ENCODE measurements around the gene FNDC8.
"Not testable (repeated sequence)": the region's sequence is repeated elsewhere in the genome, so short reads cannot be mapped to it uniquely, and the experiment has no call there.

FNDC8 gene

GRCh38 chr17:35095741-35096140 lies 25.7 kb upstream of the FNDC8 start:
- FAIRE-seq, result no peak

DNA sequence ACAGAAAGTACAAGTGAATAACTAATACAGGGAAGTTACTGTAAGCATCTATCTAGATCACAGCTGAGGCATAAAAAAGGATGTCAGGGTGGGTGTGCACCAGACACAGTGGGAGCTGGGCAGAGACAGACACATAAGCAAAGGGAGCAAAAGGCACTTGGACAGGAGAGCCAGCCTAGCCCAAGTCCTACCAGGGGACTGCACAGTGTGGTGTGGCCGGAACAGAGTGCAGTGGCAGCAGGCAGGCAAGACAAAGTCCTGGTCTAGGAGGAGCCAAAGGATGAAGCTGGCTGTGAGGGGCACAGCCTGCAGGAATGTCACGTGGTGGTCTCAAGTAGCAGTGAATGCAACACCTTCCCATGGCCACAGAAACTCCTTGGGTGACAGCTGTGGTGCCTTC lies 23.6 kb upstream of the FNDC8 start:
- no peak for FAIRE-seq

DNA sequence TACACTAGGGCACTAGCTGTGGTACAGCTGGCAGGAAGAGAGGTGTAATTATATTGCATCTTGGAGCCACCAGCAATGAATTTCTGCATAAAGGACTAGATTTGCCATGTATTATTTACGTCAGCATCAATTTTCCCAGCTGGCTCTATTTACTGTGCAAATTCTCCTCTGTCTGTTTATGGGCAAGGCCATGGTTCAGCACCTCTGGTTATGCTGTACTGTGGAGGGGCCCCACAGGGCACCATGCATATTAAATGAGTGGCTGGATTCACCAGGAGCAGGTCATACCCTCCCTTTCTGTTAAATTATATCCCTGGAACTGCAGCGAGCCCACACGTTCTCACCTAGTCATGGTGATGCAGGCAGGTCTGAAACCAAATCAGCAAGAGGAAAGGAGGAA lies 21.5 kb upstream of the FNDC8 start:
- no peak for FAIRE-seq

GRCh38 chr17:35101036-35101435 lies 20.4 kb upstream of the FNDC8 start:
- FAIRE-seq, result no peak

GRCh38 chr17:35101725-35102124 lies 19.7 kb upstream of the FNDC8 start:
- FAIRE-seq, result no peak

DNA sequence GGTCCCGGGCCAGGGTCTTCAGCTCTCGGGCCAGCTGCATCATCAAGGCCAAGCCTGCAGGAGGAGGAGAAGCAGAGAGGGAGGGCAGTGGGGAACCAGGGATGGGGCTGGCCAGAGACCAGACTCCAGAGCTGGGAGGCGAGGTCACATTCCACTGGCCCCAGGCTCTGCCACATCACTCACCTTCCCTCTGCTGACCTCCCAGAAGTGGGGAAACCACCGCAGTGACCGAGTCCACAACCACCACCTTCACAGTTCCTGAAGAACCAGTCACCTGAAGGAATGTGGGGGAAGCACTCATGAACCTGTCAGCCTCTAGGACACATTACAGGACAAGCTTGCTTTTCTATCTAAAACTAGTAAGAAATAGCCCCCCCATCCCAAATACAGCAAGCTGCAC lies 18.1 kb upstream of the FNDC8 start:
- no peak for FAIRE-seq

GRCh38 chr17:35104844-35105450 lies 16.5 kb upstream of the FNDC8 start:
- no peak for FAIRE-seq

DNA sequence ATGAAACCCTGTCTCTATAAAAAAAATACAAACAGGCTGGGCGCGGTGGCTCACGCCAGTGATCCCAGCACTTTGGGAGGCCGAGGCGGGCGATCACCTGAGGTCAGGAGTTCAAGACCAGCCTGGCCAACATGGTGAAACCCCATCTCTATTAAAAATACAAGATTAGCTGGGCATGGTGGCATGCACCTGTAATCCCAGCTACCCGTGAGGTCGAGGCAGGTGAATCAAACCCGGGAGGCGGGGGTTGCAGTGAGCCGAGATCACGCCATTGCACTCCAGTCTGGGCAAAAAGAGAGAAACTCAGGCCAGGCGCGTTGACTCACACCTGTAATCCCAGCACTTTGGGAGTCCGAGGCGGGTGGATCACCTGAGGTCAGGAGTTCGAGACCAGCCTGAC lies 10.6 kb upstream of the FNDC8 start:
- not testable (repeated sequence) for FAIRE-seq

DNA sequence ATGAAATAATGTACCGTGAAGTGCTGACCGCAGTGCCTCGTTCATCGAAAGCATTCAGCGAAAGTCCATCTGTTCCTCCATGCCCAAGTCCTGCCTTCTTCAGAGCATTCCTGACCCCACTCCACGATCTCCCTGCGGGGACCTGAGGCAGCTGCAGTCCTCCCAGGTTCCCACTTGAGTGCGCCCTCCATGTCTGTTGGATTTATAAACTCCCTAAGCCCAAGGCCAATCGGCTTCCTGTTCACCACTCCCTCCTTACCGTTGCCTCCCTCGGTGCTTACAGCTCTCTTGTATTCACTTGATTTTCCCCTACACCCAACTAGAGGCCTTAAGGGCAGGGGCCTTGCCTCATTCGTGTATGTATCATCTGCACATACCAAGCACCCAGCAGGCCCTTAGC lies 4.6 kb upstream of the FNDC8 start:
- FAIRE-seq, result no peak

GRCh38 chr17:35117984-35118383 lies 3.4 kb upstream of the FNDC8 start:
- no peak for FAIRE-seq

DNA sequence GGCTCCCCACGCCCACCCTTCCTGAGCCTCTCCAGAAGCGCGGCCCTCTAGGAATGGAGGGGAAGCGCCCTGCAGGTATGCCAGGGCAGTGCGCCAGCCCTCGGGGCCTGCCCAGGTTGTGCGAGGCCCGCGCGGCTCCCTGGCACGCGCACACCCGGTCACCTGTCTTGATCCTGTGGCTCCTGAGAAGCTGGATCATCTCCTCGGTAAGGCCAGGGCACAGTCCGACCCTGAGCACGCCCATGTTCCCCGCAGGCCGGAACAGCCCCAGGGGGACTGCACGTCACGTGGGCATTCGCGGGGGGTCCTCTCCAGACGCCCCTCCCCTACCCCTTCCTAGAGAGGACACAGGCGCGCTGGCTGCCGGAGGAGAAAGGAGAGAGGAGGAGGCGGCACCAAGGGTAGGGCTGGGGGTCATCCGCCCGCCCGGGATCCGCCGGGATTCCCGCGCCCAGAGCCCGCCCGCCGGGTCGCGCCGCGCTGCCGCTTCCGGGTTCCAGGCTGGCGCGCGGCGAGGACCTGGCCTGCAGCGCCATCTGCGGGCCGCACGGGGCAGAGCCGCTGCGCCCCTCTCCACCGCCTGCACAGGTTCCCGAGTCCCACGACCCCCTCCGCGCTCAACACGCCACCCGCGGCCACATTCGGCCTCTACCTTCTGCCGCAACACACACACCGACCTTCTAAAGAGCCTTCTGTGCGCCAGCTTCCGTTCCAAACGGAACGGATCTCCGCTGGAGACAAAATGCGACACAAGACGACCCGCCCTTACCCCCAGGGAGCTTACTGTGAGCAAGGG lies 1.8 kb upstream of the FNDC8 start, which contains the start of gene RAD51D:
Gene RAD51D (minus strand): TSS at position 491 of the 796 bp plus-strand sequence. CDS start 247 bp downstream, at position 244.
- no peak for FAIRE-seq

DNA sequence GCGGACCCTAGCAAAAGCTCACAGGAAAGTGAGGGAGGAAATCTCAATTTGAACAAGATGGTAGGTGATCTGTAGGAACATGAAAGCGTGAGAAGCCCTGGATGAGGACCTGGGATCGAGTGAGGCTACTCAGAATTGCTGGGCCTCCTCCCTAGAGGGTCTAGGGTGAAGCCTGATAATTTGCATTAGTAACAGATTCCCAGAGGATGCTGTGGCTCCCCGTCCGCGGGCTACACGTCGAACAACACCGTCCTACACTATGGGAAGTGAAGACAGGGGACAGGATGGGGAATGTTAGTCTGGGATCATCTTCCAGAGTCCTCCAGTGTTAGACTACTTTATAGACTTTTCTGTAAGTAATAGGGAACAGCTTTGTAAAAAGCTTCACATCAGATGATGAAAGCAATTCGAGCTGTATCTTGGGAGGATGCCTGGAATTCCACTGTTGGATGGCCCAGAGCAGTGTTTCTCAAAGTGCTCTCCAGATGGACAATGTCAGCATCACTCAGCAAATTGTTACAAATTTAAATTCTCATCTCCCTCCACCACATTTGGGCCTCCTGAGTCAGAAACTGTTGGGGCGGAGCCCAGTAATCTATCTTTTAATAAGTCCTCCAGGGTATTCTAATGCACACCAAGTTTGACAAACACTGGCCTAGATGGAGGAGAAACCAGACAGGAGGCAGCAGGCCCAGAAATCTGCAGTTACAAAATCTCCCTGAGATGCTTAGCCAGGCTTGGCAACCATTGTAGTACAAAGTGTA lies 6.5 kb downstream of the FNDC8 start:
- FAIRE-seq, result no peak

DNA sequence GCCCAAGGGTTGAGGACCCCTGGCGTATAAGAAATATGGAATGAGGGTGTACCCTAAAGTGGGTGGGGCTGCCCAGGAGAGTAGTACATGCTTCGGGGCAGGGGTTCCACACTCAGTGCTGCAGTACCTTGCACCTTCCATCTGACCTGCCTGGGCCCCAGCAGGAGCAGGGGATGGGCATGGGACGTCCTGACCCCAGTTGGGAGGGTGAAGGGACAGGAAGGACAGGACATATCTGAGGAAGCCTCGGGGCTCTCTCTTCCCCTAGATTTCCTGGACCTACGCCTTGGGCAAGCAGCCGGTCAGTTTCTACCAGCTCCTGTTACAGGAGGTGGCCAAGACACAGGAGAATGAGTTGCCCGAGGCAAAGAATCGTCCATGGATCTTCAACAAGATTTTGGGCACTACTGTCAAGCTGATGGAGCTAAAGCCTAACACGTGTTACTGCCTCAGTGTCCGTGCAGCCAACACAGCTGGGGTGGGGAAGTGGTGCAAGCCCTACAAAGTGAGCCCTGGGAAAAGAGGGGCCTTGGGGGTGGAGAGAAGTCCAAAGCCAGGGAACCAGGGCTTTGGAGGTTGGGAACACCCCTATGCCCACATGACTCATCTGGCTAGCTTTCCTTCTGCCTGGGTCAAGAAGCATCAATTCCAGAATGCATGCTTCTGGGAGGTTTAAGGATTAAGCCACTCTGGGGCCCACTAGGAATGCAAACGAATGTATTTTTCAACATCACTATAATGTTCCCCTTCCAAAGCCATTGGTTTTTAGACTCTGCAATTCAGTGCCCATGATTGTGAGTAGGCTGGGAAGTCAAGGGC lies 7.9 kb downstream of the FNDC8 start:
- no peak for FAIRE-seq

- no peak for FAIRE-seq
Observed at GRCh38 chr17:35129973-35130351, 8.5 kb downstream of the FNDC8 start.

DNA sequence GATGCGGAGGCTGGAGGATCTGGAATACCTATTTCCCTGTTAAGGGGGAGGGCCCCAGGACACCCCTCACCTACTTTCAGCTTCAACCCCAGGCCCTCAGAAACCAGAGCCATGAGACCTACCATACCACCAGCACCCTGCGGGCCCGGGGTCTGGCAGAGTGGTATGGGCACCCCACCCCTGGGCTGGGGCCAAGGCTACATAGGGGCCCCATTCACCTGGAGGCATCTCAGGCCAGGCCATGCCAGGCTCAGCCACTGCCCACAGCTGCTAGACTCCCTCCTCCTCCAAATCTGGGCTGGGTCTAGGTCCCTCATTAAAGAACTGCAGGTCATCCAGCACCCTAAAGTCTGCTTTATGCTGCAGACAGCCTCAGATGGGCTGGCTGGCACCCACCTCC lies 9.0 kb downstream of the FNDC8 start:
- no peak for FAIRE-seq

- no peak for FAIRE-seq
Observed at GRCh38 chr17:35132099-35132498, 10.7 kb downstream of the FNDC8 start.

- FAIRE-seq, result no peak
Observed at GRCh38 chr17:35132816-35133550, 11.6 kb downstream of the FNDC8 start.

DNA sequence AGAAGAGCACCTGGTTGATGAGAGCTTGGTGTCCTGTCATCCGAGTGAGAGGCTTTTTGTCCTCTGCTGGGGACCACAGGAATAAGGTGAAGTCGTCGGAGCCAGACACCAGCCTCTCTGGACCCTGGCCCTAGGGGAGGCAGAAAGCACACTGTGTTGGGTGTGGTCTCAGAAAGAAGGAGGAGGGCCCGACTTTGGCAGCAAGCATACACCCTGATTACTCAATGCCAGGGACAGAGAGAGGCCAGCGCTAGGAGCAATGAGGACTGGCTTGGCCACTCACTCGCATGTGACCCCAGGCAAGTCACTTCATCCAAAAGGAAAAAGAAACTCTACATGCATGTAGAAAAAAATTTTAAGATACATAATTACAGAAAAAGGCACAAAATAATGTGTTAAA lies 13.9 kb downstream of the FNDC8 start:
- FAIRE-seq, result no peak

DNA sequence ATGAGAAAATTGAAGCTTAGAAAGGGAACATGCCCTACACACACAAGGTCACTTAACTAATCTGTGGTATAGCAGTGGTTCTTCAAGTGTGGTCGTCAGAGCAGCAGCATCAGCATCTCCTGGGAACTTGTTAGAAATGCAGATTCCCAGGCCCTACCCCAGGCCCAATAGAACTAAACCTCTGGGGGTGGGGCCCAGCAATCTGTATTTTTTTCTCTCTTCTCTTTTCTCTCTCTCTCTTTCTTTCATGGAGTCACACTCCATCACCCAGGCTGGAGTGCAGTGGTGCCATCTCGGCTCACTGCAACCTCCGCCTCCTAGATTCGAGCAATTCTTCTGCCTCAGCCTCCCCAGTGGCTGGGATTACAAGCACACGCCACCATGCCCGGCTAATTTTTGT lies 16.8 kb downstream of the FNDC8 start:
- no peak for FAIRE-seq

GRCh38 chr17:35141681-35142466 lies 20.5 kb downstream of the FNDC8 start, which contains the start of gene NLE1:
Gene NLE1 (minus strand): TSS chr17:35142303. CDS start chr17:35142275, 28 bp downstream.
- no peak for FAIRE-seq

- FAIRE-seq, result no peak
Observed at GRCh38 chr17:35142467-35142796, 21.0 kb downstream of the FNDC8 start.

Measured in endometrium (tissue), 2 donors.